NT2/D1 (cell line): ENCODE measurements around the gene MYL11.
A peak's percentile ranks its signal among the peaks of the same experiment; 100 is the strongest.
"Not testable (repeated sequence)": the region's sequence is repeated elsewhere in the genome, so short reads cannot be mapped to it uniquely, and the experiment has no call there.

Experiments used
- DNase-seq: peaks from one replicate; pipeline ENCODE4 v3.0.0-alpha.2; 2011; ENCODE audit warnings: low read depth, low spot score
- H3K27me3 ChIP-seq: 2 replicates; pipeline ENCODE4 v1.6.0; 2011; ENCODE audit warnings: mild to moderate bottlenecking; ENCODE audit not compliant: insufficient read length, insufficient read depth
- H3K36me3 ChIP-seq: 2 replicates; pipeline ENCODE4 v1.6.1; 2011; ENCODE audit warnings: mild to moderate bottlenecking, low read length, mixed read lengths; ENCODE audit not compliant: insufficient read depth, insufficient read length
- H3K4me1 ChIP-seq: 2 replicates; pipeline ENCODE4 v1.5.1; 2011; ENCODE audit not compliant: insufficient read depth, insufficient read length
- H3K4me3 ChIP-seq: 2 replicates; pipeline ENCODE4 v1.5.1; 2011; ENCODE audit warnings: low read depth; ENCODE audit not compliant: insufficient read length
- H3K9ac ChIP-seq: 2 replicates; pipeline ENCODE4 v1.6.0; 2011; ENCODE audit warnings: low read depth; ENCODE audit not compliant: insufficient read length
- H3K9me3 ChIP-seq: 2 replicates; pipeline ENCODE4 v1.5.1; 2011; ENCODE audit warnings: mild to moderate bottlenecking, low read length; ENCODE audit not compliant: insufficient read depth
- SUZ12 ChIP-seq: IDR thresholded peaks from 2 replicates; pipeline ENCODE4 v1.6.1; 2011; ENCODE audit not compliant: insufficient read length, insufficient read depth; ENCODE audit errors: extremely low read depth
- YY1 ChIP-seq: IDR thresholded peaks from 2 replicates; pipeline ENCODE4 v1.6.1; 2011; ENCODE audit not compliant: insufficient read length, insufficient read depth
- ZNF274 ChIP-seq: IDR thresholded peaks from 2 replicates; pipeline ENCODE4 v1.6.1; 2011; ENCODE audit warnings: mild to moderate bottlenecking, low read depth, low read length

The MYL11 gene

GRCh38 chr16:30395992-30396585 is 21.5 kb downstream of the MYL11 start:
- DNase-seq: no peak
- no peaks in the 10 kb centered on the region for H3K9me3 ChIP-seq
- peak overlapping the region; percentile 95 for H3K9ac ChIP-seq
- peaks cover 30% of the 10 kb centered on the region for H3K36me3 ChIP-seq
- peaks cover 22% of the 10 kb centered on the region for H3K4me1 ChIP-seq
- peak overlapping the region; percentile 95 for H3K4me3 ChIP-seq
- TF ChIP-seq ZNF274 (no peak), SUZ12 (no peak), YY1 (no peak)
- no peaks in the 10 kb centered on the region for H3K27me3 ChIP-seq

- Histone ChIP-seq H3K9ac (peak overlapping the region; percentile 12), H3K36me3 (peaks cover 30% of the 10 kb centered on the region), H3K4me1 (peaks cover 22% of the 10 kb centered on the region)
- DNase-seq, H3K9me3 ChIP-seq, H3K27me3 ChIP-seq, H3K4me3 ChIP-seq: not testable (repeated sequence)
Measured at GRCh38 chr16:30396627-30397026, 22.0 kb downstream of the MYL11 start.

GRCh38 chr16:30397056-30397455 is 22.5 kb downstream of the MYL11 start:
- no peaks in the 10 kb centered on the region for H3K9me3 ChIP-seq
- TF ChIP-seq ZNF274 (no peak), YY1 (no peak), SUZ12 (no peak)
- H3K4me1 ChIP-seq: peaks cover 22% of the 10 kb centered on the region
- H3K36me3 ChIP-seq: peaks cover 30% of the 10 kb centered on the region
- no peaks in the 10 kb centered on the region for H3K27me3 ChIP-seq
- DNase-seq: no peak
- no peak overlapping the region for H3K4me3 ChIP-seq
- H3K9ac ChIP-seq: peak overlapping the region; percentile 12

GRCh38 chr16:30397776-30398660 is 23.4 kb downstream of the MYL11 start:
- DNase-seq: no peak
- Histone ChIP-seq H3K4me1 (peaks cover 22% of the 10 kb centered on the region), H3K9me3 (no peaks in the 10 kb centered on the region), H3K4me3 (no peak overlapping the region), H3K27me3 (no peaks in the 10 kb centered on the region), H3K36me3 (peaks cover 30% of the 10 kb centered on the region), H3K9ac (peak overlapping the region; percentile 66)
- TF ChIP-seq ZNF274: no peak
- no peak for TF ChIP-seq SUZ12
- TF ChIP-seq YY1: no peak

- Histone ChIP-seq H3K9me3 (no peaks in the 10 kb centered on the region), H3K36me3 (peaks cover 30% of the 10 kb centered on the region), H3K27me3 (no peaks in the 10 kb centered on the region), H3K4me3 (no peak overlapping the region), H3K9ac (peak overlapping the region; percentile 70), H3K4me1 (peaks cover 22% of the 10 kb centered on the region)
- no peak for DNase-seq
- no peak for TF ChIP-seq YY1
Measured at GRCh38 chr16:30398661-30399434, 24.2 kb downstream of the MYL11 start.

- H3K9me3 ChIP-seq: no peaks in the 10 kb centered on the region
- no peak for DNase-seq
- peaks cover 22% of the 10 kb centered on the region for H3K4me1 ChIP-seq
- H3K9ac ChIP-seq: peak overlapping the region; percentile 70
- peaks cover 30% of the 10 kb centered on the region for H3K36me3 ChIP-seq
- TF ChIP-seq YY1: no peak
- no peak for TF ChIP-seq SUZ12
- TF ChIP-seq ZNF274: no peak
- no peaks in the 10 kb centered on the region for H3K27me3 ChIP-seq
- H3K4me3 ChIP-seq: peak overlapping the region; percentile 17
Measured at GRCh38 chr16:30399435-30400186, 25.0 kb downstream of the MYL11 start.
